Stimulated activated CD8-positive, alpha-beta memory T cell treated with anti-CD3 and anti-CD28 coated beads, Interleukin-4, amount 100 ng/mL, for 24 hours (primary cell): Measurements from ENCODE around the gene HIVEP3.

ENCODE experiments used
- DNase-seq: peaks from one replicate; pipeline ENCODE4 v3.0.0-alpha.2; 2020; ENCODE audit warnings: low read depth

The HIVEP3 gene

GRCh38 chr1:41813226-41813625, 105.5 kb downstream of the HIVEP3 start:
- no peak for DNase-seq

GRCh38 chr1:41812453-41812852, 106.3 kb downstream of the HIVEP3 start:
- DNase-seq, result no peak

GRCh38 chr1:41812051-41812450, 106.7 kb downstream of the HIVEP3 start:
- no peak for DNase-seq

DNA sequence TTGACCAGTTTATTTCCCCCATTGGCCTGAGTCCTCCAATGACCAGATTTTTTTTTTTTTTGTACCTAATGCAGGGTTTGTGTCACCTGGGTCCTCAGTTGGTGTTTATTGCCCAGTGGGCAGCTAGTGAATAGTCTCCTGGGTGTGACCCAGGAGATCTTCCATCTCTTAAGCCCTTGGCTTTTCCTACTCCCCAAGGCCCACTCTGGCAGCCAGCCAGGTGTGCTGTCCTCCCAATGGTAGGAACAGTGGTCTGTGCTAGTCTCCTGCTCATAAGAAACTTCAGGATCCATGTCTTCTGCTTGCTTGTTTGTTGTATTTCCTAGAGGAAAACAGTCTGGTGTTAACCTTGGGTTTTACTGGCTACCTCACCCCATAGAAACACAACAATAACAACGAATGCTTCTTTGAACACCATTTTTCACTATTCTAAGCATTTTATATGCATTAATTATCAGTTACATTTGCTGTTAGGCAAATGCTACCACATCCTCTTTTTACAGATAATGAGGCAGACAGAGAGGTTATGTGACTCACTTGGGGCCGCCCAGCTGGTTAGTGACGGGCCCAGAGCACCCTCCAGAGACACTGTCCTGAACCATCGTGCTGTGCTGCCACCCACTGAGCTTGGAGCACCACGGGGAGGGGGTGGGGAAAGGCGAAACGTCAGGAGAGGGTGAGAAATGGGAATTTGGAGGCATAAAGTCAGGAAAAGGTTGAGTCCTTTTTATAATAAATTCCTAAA, 107.5 kb downstream of the HIVEP3 start:
- DNase-seq, result no peak

DNA sequence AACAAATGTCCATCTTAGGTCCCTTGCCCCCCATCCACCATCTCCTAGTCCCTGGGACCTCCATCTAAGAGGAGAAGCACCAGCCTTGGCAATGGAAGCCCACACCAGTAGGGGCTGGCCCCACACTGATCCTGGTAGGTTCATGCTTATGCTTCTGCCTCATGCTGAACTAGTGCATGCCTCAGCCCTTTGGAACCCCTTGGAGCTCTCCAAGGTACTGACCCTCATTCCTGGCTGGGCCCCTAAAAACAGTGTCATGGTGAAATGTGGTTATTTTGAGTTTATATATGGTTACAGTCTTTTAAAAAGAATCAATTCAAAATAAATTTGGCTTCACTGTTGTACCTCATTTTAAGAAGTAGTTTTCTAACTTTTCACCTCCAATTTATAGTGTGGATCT, 108.3 kb downstream of the HIVEP3 start:
- DNase-seq, result no peak

DNA sequence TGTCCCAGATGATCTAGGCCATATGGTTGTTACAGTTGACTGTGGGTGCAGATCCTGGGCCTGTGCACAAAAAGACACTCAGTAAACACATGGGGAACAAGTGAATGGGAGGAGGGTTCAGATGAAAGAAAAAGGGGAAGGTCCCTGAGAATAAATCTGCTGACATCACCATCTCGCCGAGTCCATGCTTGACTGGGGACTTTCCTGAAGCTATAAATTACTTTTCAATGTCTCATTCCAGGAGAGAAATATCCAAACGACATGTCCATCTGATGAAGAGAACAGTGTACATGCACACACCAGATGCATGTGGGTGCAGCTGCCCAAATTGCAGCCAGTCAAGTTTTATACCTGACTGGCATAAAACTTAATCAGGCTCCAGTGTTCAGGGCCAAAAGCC, 109.0 kb downstream of the HIVEP3 start:
- no peak for DNase-seq

- DNase-seq, result no peak
These were observed 111.3 kb downstream of the HIVEP3 start for GRCh38 chr1:41807390-41807789.

DNA sequence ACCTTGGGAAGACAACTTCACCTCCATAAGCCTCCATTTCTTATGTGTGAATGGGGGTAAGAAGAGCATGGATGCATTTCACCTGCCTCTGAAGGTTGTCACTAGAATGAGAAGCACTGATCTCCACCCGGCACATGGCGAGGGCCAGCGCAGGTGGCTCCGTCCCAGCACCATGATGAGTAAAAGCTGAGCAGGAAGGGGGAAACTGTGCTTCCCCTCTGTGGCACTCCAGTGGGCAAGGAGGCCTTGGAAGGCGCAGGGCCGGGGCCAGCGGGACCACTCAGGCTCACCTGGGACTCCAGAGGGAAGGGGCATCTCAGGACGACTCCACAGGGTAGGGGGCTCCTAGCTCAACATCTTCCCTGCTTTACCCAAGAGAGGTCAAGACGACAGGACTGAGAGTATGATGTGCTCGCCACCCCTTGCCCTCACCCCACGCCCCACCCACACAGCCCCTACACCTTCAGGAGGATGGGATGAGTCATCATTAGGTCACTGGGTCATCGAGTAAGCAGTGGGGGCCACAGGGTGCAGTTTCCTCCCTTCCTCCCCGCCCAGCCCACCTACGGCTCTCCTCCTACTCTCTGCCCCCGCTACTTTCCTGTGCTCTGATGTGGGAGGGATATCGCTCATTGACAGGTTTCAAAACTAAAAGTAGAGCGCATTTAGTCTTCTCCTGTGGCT, 112.1 kb downstream of the HIVEP3 start:
- DNase-seq, result peak; percentile 60

DNA sequence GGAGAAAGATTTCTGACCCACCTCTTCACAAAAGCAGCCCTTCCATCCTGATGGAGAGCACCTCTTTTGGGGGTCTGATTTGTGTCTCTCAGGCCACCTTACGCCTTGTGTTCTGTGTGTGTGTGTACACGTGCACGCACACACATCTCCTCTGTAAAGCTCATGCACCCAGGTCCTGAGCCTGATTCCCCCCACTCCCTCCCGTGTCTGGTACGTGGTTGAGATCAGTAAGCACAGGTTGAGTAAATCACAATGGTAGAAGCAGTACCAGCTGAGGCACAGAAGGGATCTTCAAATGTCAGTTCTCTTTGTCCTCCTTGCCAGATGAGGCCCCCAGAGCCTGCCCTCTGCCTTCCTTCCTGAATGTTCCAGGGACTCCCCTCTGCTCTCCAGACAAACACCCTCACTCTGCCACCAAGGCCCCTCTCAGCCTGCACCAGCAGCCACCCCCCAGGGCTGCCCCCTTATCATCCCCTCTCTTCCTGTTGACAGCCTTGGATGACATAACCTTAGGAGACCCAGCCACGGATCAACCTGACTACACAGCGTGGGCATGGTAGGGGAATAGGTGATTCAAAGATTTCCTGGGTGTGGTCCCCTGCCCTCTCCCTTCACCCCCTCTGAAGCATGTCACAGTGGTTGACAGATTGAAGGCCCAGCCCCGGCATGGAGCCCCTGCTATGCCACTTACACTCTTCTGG, 112.8 kb downstream of the HIVEP3 start:
- no peak for DNase-seq

- no peak for DNase-seq
These were observed 114.5 kb downstream of the HIVEP3 start for GRCh38 chr1:41804176-41804575.

DNA sequence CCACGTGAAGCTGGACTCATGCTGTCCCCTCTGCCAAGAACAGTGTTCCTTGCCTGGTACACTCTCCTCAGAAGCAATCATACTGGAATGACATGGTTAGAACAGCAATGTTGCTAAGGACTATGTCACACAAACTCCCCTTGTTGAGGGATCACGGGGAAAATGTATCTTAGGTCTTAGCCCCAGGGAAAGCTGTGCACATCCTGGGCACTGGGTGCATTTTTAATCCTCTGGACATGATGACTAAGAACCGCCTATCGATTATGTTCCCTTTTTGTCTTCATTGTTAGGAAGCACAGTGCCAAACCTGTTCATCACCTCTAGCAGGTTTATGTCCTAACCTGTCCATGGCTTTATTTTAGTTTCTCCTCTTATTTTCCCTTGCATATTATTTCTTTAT, 115.1 kb downstream of the HIVEP3 start:
- DNase-seq, result no peak

- DNase-seq, result no peak
These were observed 115.9 kb downstream of the HIVEP3 start for GRCh38 chr1:41802532-41803501.

GRCh38 chr1:41800311-41800829, 118.4 kb downstream of the HIVEP3 start:
- DNase-seq, result no peak

- no peak for DNase-seq
These were observed 119.0 kb downstream of the HIVEP3 start for GRCh38 chr1:41799723-41800122.

DNA sequence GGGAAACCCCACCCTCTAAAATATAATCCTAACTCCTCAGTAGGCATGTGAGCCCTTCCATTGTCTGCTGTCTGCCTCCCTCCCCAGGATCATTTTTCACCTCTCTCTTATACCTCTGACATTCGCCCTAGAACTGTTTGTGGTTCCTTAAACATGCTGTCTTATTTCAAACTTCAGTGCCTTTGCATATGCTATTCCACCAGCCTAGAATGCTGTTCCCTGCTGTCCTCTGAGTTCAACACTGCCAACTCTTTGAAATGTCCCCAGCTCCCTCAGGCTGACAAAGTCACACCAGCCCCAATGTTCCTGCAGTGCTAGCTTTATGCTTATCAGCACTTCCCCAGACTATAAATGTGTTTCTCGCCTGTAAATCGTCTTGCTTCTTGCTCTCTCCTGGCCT, 119.5 kb downstream of the HIVEP3 start:
- DNase-seq, result no peak

GRCh38 chr1:41795205-41795762, 123.4 kb downstream of the HIVEP3 start:
- DNase-seq, result no peak

DNA sequence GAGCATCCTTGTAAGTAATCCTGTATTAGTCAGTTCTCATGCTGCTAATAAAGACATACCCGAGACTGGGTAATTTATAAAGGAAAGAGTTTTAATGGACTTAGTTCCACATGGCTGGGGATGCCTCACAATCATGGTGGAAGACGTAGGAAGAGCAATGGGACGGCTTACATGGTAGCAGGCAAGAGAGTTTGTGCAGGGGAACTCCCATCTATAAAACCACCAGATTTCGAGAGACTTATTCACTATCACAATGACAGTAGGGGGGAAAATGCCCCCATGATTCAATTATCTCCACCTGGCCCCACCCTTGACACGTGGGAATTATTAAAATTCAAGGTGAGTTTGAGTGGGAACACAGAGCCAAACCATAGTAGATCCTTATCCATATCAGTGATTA, 124.7 kb downstream of the HIVEP3 start:
- DNase-seq, result no peak

GRCh38 chr1:41792485-41792770, 126.3 kb downstream of the HIVEP3 start:
- DNase-seq, result no peak

- DNase-seq, result no peak
These were observed 126.8 kb downstream of the HIVEP3 start for GRCh38 chr1:41791667-41792484.

DNA sequence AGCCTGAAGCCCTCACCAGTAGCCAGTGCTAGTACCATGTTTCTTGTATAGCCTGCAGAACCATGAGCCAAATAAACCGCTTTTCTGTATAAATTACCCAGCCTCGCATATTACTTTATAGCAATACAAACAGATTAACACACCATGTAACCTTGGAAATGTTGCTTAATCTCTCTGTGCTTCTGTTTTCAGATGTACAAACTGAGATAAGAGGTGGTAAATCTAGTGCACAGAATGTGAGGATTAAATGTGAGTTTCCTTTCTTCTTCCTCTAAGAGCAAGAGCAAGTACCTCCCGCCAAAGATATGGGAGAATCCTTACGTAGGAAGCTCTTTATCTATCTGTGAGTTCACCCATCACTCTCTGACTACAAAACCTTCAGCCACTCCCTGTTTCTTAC, 128.4 kb downstream of the HIVEP3 start:
- DNase-seq, result no peak
